Stimulated activated CD8-positive, alpha-beta memory T cell treated with anti-CD3 and anti-CD28 coated beads, Interleukin-4, amount 100 ng/mL, for 4 hours (primary cell): ENCODE measurements around the gene SLC2A14.
"Not testable (repeated sequence)": the region's sequence is repeated elsewhere in the genome, so short reads cannot be mapped to it uniquely, and the experiment has no call there.

ENCODE experiments used
- DNase-seq, 2 donors: peaks; one replicate each; pipeline ENCODE4 v3.0.0-alpha.2; 2020; ENCODE audit warnings: low read depth in 2 of 2, low spot score in 1 of 2

Gene SLC2A14

DNA sequence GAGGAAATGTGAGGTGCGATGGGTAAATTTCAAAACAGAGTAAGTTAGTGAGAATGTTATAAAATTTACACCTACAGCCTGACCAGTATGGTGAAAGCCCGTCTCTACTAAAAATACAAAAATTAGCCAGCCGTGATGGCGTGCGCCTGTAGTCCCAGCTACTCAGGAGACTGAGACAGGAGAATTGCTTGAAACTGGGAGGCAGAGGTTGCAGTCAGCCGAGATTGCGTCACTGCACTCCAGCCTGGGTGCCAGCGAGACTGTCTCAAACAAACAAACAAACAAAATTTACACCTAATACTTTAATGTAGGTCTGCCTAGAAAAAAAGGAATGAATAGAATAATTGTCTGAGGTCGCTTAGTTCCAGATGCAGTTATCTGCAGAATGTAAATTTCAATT is 37.6 kb downstream of the SLC2A14 start:
- DNase-seq = no peak

DNA sequence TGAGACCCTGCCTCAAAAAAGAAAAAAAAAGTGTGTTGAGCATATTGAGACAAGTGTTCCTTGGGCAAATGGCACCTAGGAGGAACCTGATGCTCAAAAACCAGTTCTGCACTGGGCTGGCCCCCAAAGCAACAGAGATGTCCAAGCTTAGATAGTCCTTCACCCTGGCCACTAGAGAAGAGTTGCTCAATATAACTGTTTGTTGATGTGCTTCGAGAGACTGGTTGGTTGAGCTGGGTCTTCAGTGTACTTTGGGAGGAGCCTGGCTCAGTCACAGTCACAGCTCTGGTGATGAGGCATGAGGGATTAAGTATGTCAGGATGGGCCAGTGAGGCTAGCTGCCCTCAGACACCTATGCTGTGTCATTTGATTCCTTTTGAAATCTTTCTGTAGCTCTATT is 38.0 kb downstream of the SLC2A14 start:
- DNase-seq = no peak

DNA sequence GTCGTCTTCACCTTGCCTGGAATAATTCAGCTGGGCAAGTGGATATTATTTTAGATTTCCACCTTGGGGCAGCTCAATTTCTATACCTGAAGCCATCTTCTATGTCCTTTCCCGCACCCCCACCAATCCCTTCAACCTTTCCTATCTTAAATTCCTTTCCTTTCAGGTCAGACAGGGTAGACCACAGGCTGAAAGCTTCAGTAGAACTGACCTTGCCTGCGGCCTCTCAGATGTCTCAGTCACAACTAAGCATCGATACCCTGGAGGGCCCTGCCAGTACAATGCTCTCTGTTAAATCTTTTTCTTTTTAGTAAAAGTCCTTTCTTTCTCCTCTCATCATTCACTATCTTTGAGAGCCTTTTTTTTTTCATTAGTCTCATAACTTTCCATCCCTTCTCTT is 38.9 kb downstream of the SLC2A14 start:
- no peak for DNase-seq

DNA sequence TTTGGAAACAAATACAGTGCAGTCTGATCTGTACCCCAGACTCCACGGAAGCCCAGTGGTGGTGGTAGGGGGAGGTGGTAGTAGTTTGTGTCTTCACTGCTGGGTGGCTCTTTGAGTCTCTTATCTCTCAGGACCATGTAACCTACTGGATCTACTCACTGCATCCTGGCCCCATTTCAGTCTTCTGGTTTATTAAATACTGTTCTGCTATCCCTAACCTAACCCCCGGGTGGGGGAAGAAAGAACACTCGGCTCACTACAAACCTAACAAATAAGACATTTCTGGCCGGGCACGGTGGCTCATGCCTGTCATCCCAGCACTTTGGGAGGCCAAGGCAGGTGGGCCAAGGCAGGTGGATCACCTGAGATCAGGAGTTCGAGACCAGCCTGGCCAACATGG is 39.5 kb downstream of the SLC2A14 start:
- DNase-seq = not testable (repeated sequence)

- no peak for DNase-seq
Measured at GRCh38 chr12:7832059-7832696, 40.5 kb downstream of the SLC2A14 start.

DNA sequence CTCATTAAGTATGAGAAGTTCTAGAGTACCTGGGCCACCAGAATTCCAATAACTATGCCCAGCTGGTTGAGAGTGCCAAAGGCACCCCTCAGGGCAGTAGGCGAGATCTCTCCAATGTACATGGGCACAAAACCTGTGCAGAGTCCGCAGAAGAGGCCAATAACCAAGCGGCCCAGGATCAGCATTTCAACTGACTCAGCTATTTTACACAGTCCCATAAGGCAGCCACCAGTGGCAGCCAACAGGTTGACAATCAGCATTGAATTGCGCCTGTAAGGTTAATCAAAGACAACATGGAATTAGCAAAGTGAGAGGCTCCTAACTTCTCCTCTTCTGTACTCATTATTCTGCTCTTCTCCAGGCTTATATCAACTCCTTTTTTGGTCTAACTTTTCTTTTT is 43.0 kb downstream of the SLC2A14 start:
- DNase-seq = not testable (repeated sequence)

DNA sequence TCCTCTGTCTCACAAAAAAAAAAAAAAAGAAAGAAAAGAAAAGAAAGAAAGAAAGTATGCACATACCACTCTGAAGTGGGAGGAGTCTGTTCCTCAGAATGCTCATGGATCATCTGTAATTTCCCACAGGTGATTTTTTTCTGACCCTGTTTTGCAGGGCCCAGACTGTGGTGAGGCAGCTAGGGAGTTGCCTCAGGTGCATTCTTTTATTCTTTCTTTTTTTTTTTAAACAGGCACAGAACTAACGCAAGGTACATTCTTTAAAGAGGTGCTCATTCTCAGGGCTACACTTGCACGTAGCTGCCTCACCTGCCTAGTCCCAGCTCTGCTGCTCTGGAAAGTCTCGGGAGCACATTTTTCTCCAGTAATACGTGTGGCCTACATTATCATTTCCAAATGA is 47.0 kb downstream of the SLC2A14 start:
- not testable (repeated sequence) for DNase-seq

DNA sequence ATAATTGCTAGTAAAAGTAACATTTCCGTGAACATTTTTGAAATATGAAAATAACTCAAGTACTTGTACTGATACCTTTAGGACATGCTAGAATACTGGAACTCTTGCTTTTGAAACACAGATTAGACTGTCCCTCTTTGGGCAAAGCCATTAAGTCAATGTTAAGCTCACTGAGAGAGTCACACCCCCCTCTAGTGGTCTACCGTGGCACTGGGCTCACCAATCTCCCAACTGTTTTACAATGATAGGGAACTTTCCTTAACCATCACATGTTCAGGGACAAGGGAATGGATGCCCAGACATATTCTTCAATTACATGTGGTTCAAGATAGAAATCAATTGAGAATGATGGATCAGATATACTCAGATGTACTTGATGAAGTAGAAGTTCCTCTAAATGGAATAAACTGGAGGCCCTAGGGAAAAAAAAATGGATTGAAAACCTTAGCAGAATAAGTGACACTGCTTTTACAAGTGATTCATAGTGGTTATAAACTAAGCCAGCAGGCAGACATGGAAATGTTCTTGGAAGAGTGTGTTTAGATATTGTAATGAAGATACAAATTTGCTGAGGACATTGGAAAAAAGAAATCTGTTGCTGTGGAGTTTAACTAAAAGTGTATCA is 65.7 kb downstream of the SLC2A14 start:
- peak; percentile 2 to 15 for DNase-seq

DNA sequence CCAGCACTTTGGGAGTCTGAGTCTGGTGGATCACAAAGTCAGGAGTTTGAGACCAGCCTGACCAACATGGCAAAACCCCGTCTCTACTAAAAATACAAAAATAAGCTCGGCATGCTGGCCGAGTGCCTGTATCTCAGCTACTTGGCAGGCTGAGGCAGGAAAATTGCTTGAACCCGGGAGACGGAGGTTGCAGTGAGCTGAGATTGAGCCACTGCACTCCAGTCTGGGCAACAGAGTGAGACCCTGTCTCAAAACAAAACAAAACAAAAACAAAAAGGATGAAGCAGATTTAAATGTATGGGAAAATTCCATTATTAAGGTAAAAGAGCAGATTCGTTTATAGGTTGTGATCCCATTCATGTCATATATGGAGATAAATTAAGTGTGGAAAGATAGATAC is 66.4 kb downstream of the SLC2A14 start:
- DNase-seq = not testable (repeated sequence)

DNA sequence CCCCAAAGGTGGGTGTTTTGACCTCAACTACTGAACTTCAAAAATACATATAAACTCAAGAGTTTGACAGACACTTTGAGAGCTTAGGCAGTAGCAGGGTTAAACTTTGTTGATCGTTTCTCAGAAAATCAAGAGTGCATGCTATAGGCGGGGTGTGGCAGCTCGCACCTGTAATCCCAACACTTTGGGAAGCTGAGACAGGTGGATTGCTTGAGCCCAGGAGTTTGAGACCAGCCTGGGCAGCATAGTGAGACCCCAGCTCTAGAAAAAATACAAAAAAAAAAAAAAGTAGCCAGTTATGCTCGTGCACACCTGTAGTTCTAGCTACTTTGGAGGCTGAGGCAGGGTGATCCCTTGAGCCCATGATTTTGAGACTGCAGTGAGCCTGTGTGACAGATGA is 71.3 kb downstream of the SLC2A14 start:
- DNase-seq = no peak

- not testable (repeated sequence) for DNase-seq
Measured at GRCh38 chr12:7798750-7799308, 73.9 kb downstream of the SLC2A14 start.

GRCh38 chr12:7797698-7798398 is 74.9 kb downstream of the SLC2A14 start:
- no peak for DNase-seq

DNA sequence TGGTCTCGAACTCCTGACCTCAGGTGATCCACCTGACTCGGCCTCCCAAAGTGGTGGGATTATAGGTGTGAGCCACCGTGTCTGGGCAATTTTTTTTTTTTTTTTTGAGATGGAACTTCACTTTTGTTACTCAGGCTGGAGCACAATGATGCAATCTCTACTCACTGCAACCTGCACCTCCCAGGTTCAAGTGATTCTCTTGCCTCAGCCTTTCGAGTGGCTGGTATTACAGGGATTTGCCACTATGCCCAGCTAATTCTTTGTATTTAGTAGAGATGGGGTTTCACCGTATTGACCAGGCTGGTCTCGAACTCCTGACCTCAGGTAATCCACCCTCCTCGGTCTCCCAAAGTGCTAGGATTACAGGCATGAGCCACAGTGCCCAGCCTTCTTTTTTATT is 75.4 kb downstream of the SLC2A14 start:
- DNase-seq = not testable (repeated sequence)

DNA sequence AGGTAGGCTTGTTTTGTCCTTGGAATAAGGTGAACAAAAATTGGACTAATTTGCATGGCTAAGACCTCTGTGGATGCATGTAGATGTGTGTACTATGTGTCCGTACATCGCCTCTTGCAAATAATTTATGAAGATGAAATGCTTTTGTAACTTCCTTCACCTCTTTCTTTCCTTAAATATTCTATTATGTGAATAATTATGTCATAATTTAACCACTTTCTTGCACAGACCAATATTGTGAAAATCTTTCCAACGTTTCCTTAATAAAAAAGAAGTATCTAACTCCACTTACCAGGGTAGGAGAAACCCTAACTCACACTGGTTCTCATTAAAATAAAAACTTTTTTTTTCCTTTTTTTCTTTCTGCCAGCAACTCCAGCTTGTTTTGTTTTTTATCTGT is 79.5 kb downstream of the SLC2A14 start:
- no peak for DNase-seq

DNA sequence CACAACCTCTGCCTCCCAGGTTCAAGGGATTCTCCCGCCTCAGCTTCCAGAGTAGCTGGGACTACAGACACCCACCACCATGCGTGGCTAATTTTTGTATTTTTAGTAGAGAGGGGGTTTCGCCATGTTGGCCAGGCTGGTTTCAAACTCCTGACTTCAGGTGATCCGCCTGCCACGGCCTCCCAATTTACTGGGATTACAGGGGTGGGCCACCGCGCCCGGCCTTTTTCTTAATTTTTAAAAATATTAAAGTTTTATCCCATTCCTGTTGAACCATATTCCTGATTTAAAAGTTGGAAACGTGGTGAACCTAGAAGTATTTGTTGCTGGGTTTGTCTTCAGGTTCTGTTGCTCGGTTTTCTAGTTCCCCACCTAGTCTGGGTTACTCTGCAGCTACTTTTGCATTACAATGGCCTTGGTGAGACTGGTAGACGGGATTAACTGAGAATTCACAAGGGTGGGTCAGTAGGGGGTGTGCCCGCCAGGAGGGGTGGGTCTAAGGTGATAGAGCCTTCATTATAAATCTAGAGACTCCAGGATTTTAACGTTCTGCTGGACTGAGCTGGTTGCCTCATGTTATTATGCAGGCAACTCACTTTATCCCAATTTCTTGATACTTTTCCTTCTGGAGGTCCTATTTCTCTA is 83.7 kb downstream of the SLC2A14 start, which contains the start of gene NANOG:
NANOG (plus strand) TSS at position 519 of the 645 bp plus-strand sequence. CDS start 213 bp downstream, outside the sequence.
- not testable (repeated sequence) for DNase-seq

GRCh38 chr12:7788294-7788660 is 84.4 kb downstream of the SLC2A14 start:
- DNase-seq = no peak

DNA sequence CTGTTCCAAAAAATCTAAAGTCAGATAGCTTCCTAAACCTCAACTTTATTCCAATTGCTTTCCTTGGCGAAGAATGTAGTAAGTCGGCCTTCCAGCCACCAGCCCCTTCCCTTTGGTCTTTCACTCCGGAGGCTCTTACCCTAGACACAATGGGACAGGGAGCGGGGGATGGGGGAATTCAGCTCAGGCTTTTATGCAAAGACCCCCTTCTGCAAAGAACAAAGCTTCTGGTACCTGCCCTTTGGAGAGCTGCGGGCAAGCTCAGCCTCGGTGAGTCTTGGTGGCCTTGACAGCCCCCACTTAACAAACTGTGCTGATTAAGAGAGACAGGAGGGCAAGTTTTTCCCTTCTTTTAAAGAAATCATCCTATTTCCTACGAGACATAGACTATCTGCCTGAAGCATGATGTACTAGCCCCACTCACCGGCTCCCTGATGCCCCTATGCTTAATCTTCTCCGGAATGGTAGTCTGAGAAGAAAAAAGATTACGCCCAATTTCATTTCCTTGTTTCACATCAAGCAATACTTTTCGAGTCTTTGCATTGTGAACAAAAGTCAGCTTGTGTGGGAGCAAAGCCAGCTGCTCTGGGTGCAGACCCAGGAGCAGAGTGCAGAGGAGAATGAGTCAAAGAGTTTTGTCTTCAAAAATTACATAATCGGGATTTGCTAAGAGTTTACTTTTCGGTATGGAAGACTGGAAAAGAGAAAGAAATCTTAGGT is 85.0 kb downstream of the SLC2A14 start:
- DNase-seq = no peak

DNA sequence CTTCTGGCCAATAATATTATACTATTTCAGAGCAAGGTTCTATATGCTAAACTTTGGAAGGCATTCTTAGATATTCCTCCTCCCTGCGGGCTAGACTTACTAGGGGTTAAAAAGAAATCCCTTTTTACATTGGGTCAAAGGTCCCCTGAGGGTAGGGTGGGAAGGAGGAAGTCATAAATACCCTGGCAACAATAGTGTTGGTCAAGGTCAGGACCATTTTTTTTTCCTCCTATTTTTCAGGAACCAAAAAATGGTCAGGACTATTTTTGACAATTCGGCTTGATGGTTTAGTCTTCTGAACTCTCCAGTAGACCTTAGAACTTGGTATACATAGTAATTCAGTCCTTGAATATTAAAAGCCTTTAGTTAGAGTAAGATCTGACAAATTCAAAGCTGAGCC is 88.0 kb downstream of the SLC2A14 start:
- DNase-seq = no peak

DNA sequence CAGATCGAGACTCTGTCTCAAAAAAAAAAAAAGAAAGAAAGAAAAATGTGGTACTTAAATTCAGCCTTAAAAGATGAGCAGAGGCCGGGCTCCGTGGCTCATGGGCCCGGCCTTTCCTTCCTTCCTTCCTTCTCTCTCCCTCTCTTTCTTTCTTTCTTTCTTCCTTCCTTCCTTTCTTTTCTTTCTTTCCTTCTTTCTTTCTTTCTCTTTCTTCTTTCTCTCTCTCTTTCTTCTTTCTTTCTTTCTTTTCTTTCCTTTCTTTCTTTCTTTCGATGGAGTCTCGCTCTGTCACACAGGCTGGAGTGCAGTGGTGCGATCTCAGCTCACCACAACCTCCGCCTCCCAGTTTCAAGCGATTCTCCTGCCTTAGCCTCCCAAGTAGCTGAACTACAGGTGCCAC is 89.3 kb downstream of the SLC2A14 start:
- DNase-seq = not testable (repeated sequence)

DNA sequence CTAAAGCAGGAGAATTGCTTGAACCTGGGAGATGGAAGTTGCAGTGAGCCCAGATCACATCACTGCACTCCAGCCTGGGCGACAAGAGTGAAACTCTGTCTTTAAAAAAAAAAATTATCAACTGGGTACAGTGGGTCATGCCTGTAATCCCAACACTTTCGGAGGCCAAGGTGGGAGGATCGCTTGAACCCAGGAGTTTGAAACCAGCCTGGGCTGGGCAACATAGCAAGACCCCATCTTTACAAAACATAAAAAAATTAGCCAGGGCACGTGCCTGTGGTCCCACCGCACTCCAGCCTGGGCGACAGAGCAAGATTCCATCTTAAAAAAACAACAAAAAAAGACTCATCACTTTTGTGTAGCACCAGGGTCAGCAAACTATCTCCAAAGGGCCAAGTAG is 90.7 kb downstream of the SLC2A14 start:
- DNase-seq = no peak

- no peak for DNase-seq
Measured at GRCh38 chr12:7781274-7781673, 91.4 kb downstream of the SLC2A14 start.
